ENCODE measurements around the gene RAD21L1.

RAD21L1 gene

GRCh38 chr20:1204113-1204512 is 21.7 kb upstream of the RAD21L1 start:
- no peak overlapping the region for H3K4me3 ChIP-seq (ENCODE audit: low read length)
- TF ChIP-seq, protein P1, sequence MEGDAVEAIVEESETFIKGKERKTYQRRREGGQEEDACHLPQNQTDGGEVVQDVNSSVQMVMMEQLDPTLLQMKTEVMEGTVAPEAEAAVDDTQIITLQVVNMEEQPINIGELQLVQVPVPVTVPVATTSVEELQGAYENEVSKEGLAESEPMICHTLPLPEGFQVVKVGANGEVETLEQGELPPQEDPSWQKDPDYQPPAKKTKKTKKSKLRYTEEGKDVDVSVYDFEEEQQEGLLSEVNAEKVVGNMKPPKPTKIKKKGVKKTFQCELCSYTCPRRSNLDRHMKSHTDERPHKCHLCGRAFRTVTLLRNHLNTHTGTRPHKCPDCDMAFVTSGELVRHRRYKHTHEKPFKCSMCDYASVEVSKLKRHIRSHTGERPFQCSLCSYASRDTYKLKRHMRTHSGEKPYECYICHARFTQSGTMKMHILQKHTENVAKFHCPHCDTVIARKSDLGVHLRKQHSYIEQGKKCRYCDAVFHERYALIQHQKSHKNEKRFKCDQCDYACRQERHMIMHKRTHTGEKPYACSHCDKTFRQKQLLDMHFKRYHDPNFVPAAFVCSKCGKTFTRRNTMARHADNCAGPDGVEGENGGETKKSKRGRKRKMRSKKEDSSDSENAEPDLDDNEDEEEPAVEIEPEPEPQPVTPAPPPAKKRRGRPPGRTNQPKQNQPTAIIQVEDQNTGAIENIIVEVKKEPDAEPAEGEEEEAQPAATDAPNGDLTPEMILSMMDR (IDR thresholded peaks at IDR 0.05; ENCODE audit: insufficient read depth, low read depth, low read length, missing control alignments) = no peak
- DNase-seq (ENCODE audit: low read depth) = peak; percentile 27

DNA sequence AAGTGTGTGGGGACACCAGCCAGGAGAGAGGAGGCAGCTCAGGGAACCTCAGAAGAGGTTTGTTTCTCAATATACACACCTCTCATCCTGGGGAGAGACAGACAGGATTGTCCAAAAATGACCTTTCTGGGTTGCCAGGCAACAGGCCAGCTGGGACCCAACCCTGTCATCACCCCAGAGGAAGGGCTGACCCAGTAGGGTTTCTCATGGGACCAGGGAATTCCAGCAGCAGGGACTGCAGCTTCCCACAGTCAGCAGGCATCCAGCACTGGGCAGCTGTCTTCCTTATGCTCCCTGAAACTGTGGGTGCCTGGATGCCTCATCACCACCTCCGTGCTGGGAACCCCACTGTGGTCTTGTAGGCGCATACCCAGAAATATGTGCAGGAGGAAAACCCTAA is 21.3 kb upstream of the RAD21L1 start:
- DNase-seq (ENCODE audit: low read depth) = no peak
- no peak overlapping the region for H3K4me3 ChIP-seq (ENCODE audit: low read length)
- TF ChIP-seq, protein P1 (IDR thresholded peaks at IDR 0.05; ENCODE audit: insufficient read depth, low read depth, low read length, missing control alignments) = no peak

DNA sequence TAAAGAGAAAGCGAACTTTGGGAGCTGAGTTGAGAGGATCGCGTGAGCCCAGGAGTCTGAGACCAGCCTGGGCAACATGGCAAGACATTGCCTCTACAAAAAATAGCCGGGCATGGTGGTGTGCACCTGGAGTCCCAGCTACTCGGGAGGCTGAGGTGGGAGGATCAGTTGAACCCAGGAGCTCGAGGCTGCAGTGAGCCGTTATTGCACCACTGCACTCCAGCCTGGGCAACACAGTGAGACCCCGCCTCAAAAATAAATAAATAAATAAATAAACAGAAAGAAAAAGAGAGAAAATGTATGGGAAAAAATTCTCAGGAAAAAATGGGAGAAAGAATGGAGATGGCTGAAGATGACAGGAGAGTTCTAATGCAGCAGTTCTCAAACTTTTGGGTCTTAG is 20.0 kb upstream of the RAD21L1 start:
- H3K4me3 ChIP-seq (ENCODE audit: low read length) = no peak overlapping the region
- no peak for DNase-seq (ENCODE audit: low read depth)
- TF ChIP-seq, protein P1 (IDR thresholded peaks at IDR 0.05; ENCODE audit: insufficient read depth, low read depth, low read length, missing control alignments) = no peak

- no peak overlapping the region for H3K4me3 ChIP-seq (ENCODE audit: low read length)
- TF ChIP-seq, protein P1 (IDR thresholded peaks at IDR 0.05; ENCODE audit: insufficient read depth, low read depth, low read length, missing control alignments) = no peak
- no peak for DNase-seq (ENCODE audit: low read depth)
These were observed 19.3 kb upstream of the RAD21L1 start for GRCh38 chr20:1206366-1207148.

- no peak overlapping the region for H3K4me3 ChIP-seq (ENCODE audit: low read length)
- no peak for DNase-seq (ENCODE audit: low read depth)
- TF ChIP-seq, protein P1 (IDR thresholded peaks at IDR 0.05; ENCODE audit: insufficient read depth, low read depth, low read length, missing control alignments) = no peak
These were observed 18.5 kb upstream of the RAD21L1 start for GRCh38 chr20:1207293-1207878.

DNA sequence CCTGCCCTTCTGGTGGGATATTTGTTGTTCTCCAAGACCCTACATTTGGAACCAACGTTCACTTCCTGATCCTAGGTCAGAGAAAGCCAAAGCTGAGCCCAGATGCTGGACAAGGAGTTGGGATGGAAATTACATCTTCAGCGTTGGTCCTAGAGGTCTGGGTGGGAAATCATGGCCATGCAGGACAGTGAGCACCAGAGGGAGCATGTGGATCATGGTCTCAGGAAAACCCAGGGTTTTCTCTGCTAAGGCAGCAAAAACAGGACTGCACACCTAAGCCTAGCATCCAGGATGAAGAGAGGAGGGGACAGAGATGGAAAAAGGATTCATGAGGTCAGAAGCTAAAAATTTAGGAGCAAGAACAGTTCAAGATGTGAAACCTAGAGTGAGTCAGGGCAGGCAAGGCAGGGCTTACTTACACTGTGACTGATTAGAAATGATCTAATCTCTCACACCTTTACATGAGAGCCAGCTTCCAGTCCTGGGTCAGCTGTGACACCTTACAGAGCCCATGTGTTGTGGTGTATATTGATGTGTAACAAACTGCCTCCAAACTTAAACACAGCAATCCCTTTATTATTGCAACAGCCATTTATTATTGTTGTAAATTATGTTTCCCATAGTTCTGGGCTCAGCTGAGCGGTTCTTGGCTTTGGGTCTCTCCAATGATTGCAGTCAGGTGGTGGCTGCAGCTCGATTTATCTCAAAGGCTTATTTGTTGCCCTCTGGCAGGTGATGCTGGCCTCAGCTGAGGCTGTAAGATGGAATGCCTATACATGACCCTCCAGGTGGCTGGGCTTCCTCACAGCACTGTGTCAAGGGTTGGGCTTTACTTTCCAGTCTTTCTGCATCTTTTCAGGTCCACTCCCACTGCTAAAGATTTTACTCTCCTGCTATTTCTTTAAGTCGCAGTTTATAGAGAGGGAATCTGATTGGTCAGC is 16.1 kb upstream of the RAD21L1 start:
- TF ChIP-seq, protein P1 (IDR thresholded peaks at IDR 0.05; ENCODE audit: insufficient read depth, low read depth, low read length, missing control alignments) = peak; percentile 20
- DNase-seq (ENCODE audit: low read depth) = peak; percentile 54
- H3K4me3 ChIP-seq (ENCODE audit: low read length) = no peak overlapping the region

Data from epithelial cell of esophagus (primary cell).